ENCODE results near the gene GMNC. TPM values are rescaled to one million over a fixed set of nuclear protein-coding genes. Genes with fewer than 3 reads are reported as not detected.

Gene GMNC
- total RNA-seq, 1 donor from 2014 or later: under 0.01 TPM

GRCh38 chr3:190811775-190812480 lies 50.6 kb downstream of the GMNC start:
- no peak for FAIRE-seq

GRCh38 chr3:190810957-190811356 lies 51.5 kb downstream of the GMNC start:
- FAIRE-seq: peak; percentile 58
- TF ChIP-seq CTCF (IDR thresholded peaks at IDR 0.05; ENCODE audit: insufficient read depth, low read length, severe bottlenecking): no peak

More at GRCh38 chr3:190811775-190812480, 50.6 kb downstream of the GMNC start:
- Histone ChIP-seq H3K27me3 (ENCODE audit: control insufficient read depth, insufficient read depth, low read length) (no peaks in the 10 kb centered on the region), H3K36me3 (ENCODE audit: control insufficient read depth, insufficient read depth, low read length) (no peaks in the 10 kb centered on the region), H3K4me3 (ENCODE audit: low read depth, low read length) (no peak overlapping the region)
- DNase-seq (ENCODE audit: low read depth): peak; percentile 52
- TF ChIP-seq CTCF (IDR thresholded peaks at IDR 0.05; ENCODE audit: insufficient read depth, low read length, severe bottlenecking): peak; percentile 56

GRCh38 chr3:190809351-190809750 lies 53.1 kb downstream of the GMNC start:
- Histone ChIP-seq H3K36me3 (ENCODE audit: control insufficient read depth, insufficient read depth, low read length) (no peaks in the 10 kb centered on the region), H3K4me3 (ENCODE audit: low read depth, low read length) (no peak overlapping the region), H3K27me3 (ENCODE audit: control insufficient read depth, insufficient read depth, low read length) (no peaks in the 10 kb centered on the region)
- peak; percentile 76 for DNase-seq (ENCODE audit: low read depth)
- no peak for FAIRE-seq
- no peak for TF ChIP-seq CTCF (IDR thresholded peaks at IDR 0.05; ENCODE audit: insufficient read depth, low read length, severe bottlenecking)

More at GRCh38 chr3:190810957-190811356, 51.5 kb downstream of the GMNC start:
- DNase-seq (ENCODE audit: low read depth): peak; percentile 75
- no peaks in the 10 kb centered on the region for H3K27me3 ChIP-seq (ENCODE audit: control insufficient read depth, insufficient read depth, low read length)
- H3K36me3 ChIP-seq (ENCODE audit: control insufficient read depth, insufficient read depth, low read length): no peaks in the 10 kb centered on the region
- no peak overlapping the region for H3K4me3 ChIP-seq (ENCODE audit: low read depth, low read length)

- no peak for TF ChIP-seq CTCF (IDR thresholded peaks at IDR 0.05; ENCODE audit: insufficient read depth, low read length, severe bottlenecking)
- Histone ChIP-seq H3K4me3 (ENCODE audit: low read depth, low read length) (no peak overlapping the region), H3K36me3 (ENCODE audit: control insufficient read depth, insufficient read depth, low read length) (no peaks in the 10 kb centered on the region), H3K27me3 (ENCODE audit: control insufficient read depth, insufficient read depth, low read length) (no peaks in the 10 kb centered on the region)
- DNase-seq (ENCODE audit: low read depth) (peak; percentile 72), FAIRE-seq (no peak)
Measured at GRCh38 chr3:190807719-190808375, 54.6 kb downstream of the GMNC start.
